SK-N-SH (cell line): ENCODE measurements around the gene PXYLP1.

Experiments used
- POLR2AphosphoS5 ChIP-seq: IDR thresholded peaks from 2 replicates; pipeline ENCODE4 v1.6.1; 2012; ENCODE audit warnings: low read depth, low read length
- RAD21 ChIP-seq: IDR thresholded peaks from 2 replicates; pipeline ENCODE4 v1.6.1; 2012; ENCODE audit warnings: mild to moderate bottlenecking, low read length
- TF ChIP-seq, protein P1 (sequence below): fragments of 200-600 bp; sonication (generic); IDR thresholded peaks from 2 replicates; pipeline ENCODE4 v1.6.1; 2017; ENCODE audit warnings: antibody characterized with exemption, mild to moderate bottlenecking, moderate library complexity

DNA sequence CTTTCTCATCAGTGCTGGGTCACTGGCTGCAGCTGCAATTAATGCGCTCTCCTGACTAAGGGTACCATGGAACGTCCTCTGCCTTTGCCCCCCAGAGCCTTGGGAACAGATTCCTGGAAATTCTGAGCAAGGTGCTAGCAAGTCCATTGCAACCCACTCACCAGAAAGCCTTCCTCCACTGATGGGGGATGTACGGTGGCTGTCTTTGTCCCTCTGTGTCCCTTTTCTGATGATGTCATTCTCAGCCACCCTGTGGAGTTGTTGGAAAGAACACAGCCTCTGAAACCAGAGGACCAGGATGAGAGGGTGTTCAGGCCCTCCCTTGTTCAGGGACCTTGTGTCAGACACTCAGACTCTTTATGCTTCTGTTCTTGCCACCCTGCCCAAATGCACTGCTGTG, 98.6 kb downstream of the PXYLP1 start:
- TF ChIP-seq POLR2AphosphoS5 (no peak), RAD21 (no peak)
- TF ChIP-seq, protein P1, sequence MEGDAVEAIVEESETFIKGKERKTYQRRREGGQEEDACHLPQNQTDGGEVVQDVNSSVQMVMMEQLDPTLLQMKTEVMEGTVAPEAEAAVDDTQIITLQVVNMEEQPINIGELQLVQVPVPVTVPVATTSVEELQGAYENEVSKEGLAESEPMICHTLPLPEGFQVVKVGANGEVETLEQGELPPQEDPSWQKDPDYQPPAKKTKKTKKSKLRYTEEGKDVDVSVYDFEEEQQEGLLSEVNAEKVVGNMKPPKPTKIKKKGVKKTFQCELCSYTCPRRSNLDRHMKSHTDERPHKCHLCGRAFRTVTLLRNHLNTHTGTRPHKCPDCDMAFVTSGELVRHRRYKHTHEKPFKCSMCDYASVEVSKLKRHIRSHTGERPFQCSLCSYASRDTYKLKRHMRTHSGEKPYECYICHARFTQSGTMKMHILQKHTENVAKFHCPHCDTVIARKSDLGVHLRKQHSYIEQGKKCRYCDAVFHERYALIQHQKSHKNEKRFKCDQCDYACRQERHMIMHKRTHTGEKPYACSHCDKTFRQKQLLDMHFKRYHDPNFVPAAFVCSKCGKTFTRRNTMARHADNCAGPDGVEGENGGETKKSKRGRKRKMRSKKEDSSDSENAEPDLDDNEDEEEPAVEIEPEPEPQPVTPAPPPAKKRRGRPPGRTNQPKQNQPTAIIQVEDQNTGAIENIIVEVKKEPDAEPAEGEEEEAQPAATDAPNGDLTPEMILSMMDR: no peak
